HT-29 (cell line): ENCODE data around the gene CD40LG. TPM values are rescaled to one million over a fixed set of nuclear protein-coding genes. Genes with fewer than 3 reads are reported as not detected.
A peak's percentile ranks its signal among the peaks of the same experiment; 100 is the strongest.

Experiments used
- DNase-seq: peaks from one replicate; pipeline ENCODE4 v3.0.0-alpha.2; 2015; ENCODE audit warnings: low spot score
- total RNA-seq: library from RNA; depleted of rRNA; stranded (reverse); fragments of >200 nt; shearing (Covaris generic); gene quantifications from 2 replicates; pipeline ENCODE4 v1.2.3, GENCODE V29; 2014; rRNA removed

CD40LG gene
- total RNA-seq, 1 experiment from 2014 or later, result not detected

DNA sequence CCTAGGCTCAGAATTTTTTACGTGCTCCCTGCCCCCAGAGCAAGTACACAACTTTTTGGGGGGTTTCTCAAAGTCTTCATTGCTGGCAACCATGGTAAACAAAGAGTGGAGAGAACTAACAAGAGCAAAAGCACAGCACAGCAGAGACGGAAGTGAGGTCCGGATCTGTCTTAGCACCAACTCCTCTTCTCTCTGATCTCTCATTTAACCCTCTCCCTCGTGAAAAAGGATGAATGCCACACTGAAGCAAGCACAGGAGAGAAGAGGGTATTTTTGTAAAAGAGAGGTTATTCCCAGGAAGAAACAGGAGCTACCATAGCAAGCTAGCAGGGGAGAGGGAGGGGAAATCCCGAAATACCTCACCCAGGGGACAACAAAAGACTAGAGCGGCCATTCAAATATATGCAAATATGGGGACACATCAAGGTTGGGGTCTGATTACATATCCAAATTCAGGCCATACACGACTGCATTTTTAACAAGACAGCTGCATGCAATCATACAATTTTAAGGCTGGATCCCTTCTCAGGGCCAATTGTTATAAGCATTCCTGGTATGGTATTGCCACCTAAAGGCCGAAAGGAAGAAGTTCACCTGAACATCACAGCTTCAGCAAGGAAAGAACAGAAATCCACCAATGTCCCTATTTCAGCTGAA is 46.6 kb downstream of the CD40LG start:
- DNase-seq, result peak; percentile 58

DNA sequence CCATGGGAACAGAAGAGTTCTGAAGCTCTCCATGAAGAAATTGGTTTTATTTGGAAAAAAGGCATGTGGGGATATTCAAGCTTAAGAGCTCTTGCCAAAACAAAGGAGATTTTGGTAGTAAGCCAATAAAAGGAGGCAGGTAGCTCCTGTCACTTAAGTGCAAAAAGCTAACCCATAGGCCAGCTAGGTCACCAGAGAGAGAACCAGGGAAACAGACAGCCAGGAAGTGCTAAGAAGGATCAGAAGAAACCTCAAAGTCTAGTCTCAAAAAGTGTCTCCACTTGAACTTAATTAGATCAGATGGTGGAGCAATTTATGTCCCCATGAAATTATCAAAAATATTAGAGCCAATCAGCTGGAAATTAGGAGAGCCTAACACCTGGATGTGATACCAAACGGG is 49.2 kb downstream of the CD40LG start:
- DNase-seq, result no peak

DNA sequence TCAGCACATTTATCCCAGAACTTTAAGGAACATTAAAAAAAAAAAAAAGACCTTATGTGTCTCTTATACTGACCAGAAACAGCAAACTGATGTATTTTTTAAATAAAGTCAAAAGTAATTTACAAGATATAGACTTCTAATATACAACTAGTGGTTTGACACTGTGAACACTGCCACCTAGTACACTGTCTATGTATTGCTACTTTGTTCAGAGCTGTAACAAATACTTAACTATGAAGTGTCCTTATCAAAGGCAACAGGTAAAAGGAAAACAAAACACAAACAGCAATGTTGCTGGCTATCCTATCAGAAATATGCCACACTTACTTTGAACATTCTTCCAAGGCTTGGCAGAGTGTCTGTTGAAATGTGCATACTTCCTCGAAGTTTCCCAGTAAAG is 60.4 kb downstream of the CD40LG start:
- peak; percentile 37 for DNase-seq

Other genes with a start within 250 kb of the CD40LG start
- gene BRS3, start 160.2 kb upstream of the CD40LG start, total RNA-seq, result not detected in 2 replicates
- 60.7 and 66.4 TPM in 2 replicates for gene HTATSF1, start 150.6 kb upstream of the CD40LG start, total RNA-seq
- gene VGLL1, start 115.9 kb upstream of the CD40LG start, total RNA-seq, result 3.5 and 4.7 TPM in 2 replicates
- gene ARHGEF6, start 132.8 kb downstream of the CD40LG start, total RNA-seq, result not detected in 2 replicates
- gene RBMX, start 232.6 kb downstream of the CD40LG start, total RNA-seq, result 255 and 257 TPM in 2 replicates